GM18502 (cell line): Measurements from ENCODE around the gene DISC1.

Experiments
- ATAC-seq: cut with Tn5 transposase; IDR thresholded peaks from one replicate; pipeline ENCODE4 v1.9.1; 2021; ENCODE audit warnings: mild to moderate bottlenecking; ENCODE audit not compliant: unreplicated experiment, poor library complexity

The DISC1 gene

DNA sequence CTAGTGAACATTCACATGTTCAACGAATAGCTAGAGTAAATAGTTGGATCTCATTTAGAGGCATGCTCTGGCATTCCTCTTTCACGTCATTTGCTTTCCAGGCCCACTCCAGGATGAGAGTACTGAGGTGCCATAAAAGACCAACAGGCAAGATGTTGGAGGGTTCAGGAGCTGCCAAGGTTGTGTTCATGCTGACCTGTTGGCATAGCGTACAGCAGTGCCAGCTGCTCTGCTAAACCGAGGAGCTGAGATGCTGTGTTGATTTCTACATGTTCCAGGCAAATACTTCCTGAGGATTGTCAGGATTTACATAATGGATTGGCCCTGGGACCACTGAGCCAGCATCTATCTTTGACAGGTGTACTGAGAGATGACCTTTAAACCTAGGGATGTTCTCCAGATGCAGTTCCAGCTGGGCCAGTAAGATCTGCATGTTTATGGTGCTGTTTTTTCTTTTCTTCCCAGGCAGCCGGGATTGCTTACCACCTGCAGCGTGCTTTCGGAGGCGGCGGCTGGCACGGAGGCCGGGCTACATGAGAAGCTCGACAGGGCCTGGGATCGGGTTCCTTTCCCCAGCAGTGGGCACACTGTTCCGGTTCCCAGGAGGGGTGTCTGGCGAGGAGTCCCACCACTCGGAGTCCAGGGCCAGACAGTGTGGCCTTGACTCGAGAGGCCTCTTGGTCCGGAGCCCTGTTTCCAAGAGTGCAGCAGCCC is 66.9 kb downstream of the DISC1 start:
- ATAC-seq: no peak

DNA sequence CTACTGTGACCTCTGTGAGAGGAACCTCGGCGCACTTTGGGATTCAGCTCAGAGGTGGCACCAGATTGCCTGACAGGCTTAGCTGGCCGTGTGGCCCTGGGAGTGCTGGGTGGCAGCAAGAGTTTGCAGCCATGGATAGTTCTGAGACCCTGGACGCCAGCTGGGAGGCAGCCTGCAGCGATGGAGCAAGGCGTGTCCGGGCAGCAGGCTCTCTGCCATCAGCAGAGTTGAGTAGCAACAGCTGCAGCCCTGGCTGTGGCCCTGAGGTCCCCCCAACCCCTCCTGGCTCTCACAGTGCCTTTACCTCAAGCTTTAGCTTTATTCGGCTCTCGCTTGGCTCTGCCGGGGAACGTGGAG is 67.5 kb downstream of the DISC1 start:
- ATAC-seq: no peak

DNA sequence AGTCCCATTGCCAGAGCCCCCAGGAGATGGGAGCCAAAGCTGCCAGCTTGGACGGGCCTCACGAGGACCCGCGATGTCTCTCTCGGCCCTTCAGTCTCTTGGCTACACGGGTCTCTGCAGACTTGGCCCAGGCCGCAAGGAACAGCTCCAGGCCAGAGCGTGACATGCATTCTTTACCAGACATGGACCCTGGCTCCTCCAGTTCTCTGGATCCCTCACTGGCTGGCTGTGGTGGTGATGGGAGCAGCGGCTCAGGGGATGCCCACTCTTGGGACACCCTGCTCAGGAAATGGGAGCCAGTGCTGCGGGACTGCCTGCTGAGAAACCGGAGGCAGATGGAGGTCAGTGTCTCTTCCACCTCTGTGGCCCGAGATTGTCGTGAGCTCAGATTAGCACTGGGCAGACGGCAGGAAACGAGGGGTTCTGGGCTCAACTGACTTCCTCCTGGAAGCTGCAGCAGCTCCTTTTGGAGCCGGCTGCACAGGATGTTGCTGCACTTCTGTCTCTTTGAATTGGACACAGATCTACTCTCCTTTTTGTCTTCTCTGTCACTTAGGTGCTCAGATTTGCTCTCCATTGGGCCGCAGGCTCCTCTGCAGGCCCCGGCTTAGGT is 68.0 kb downstream of the DISC1 start:
- ATAC-seq: no peak

DNA sequence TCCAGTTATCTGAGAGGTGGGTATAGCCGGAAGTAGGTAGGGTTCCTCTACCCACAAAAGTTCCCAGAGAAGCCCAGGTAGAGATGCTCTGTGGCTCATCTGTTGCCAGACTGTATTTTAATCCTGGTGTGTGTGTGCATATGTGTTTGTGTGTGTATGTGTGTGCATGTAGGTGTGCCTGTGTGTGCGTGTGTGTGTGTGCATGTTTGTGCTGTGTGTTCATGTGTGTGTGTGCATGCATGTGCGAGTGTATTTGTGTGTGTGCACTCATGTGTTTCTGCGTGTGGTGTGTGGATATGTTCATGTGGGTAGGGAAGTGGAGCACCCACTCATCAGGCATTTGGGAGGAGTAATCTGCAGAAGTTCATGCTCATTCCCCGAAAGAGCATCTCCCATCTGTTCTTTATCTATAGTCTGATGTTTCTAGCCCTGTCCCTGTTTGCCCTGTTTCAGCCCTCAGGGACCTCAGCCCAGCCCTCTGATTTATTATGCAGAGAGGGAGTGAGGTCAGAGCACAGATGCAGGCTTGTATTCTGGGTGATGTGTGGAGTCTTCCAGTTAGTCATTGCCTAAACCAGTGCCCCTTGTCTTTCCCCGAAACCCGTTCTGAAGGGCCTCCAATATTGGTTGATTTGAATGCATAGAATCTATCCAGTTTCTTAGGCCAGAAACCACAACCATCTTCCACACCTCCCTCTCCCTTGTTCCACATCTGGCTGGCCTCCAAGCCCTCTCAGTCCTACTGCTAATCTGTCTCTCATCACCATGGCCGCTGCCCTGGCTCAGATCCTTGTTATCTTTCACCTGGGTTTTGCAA is 69.1 kb downstream of the DISC1 start:
- ATAC-seq: no peak

DNA sequence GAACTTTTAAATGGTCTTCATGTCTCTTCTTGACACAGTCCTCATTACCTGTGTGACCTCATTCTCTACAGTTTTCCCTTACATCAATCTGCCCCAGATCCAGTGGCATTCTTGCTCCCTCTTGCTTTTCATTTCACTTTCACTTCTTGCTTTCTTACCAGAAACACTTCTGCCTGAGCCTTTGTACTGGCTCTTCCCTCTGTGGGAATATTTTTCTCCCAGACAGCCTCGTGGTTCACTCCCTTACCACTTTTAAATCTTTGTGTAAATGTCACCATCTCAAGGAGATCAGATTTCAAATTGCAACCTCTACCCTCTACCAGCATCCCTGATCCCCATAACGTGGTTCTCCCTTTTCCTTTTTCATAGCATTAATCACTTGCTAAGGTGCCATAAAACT is 73.2 kb downstream of the DISC1 start:
- no peak for ATAC-seq

DNA sequence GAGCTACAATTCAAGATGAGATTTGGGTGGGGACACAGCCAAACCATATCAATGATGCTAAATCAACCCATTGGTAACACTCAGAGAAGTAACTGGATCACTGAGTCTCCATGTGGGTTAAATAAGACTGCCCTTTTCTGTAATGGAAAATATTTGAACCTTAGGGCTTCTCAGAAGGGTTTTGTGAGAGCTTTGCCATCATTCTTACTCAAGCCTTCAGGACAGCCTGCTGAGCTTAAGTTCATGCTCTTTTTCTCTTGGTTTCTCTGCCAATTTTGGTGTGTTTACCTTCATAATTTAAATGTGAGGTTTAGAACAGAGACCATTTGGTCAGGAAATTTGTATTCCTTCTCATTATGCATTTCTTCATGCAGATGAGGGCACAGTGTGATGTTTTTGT is 74.7 kb downstream of the DISC1 start:
- ATAC-seq: no peak

DNA sequence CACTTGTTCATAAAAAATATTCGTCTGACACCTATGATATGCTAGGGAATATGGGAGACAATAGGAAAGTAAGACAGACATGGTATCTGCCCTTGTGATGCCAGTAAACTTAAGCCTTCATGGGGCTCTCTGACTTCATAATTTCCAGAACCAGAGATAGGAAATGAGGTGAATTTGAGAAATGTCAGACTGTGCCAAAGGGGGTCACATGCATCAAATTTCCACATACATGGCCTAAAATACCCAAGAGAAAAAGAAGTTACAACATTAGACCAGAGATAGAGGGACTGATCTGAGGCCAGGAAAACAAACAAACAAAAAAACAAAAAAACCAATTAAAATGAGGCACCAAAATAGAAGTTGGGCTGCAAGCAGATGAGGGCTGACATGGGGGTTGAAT is 75.7 kb downstream of the DISC1 start:
- no peak for ATAC-seq

DNA sequence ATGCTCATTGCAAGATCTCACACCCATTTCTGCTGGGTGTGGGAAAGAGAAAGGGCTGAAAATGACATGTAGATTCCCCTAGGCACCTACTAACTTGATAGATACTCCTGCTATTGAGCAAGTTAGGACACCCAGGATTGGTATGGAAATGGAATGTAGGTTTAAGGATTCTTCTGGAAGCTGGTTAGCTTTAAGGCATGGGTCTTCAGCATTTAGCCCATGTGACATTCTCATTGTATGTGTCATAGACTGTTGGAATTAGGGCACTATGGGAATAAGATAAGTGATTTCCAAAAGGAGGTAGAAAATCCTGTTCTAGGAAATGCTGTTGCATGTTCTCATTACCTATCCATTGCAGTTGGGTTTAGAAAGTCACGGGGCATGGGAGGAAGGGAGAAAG is 76.2 kb downstream of the DISC1 start:
- no peak for ATAC-seq

DNA sequence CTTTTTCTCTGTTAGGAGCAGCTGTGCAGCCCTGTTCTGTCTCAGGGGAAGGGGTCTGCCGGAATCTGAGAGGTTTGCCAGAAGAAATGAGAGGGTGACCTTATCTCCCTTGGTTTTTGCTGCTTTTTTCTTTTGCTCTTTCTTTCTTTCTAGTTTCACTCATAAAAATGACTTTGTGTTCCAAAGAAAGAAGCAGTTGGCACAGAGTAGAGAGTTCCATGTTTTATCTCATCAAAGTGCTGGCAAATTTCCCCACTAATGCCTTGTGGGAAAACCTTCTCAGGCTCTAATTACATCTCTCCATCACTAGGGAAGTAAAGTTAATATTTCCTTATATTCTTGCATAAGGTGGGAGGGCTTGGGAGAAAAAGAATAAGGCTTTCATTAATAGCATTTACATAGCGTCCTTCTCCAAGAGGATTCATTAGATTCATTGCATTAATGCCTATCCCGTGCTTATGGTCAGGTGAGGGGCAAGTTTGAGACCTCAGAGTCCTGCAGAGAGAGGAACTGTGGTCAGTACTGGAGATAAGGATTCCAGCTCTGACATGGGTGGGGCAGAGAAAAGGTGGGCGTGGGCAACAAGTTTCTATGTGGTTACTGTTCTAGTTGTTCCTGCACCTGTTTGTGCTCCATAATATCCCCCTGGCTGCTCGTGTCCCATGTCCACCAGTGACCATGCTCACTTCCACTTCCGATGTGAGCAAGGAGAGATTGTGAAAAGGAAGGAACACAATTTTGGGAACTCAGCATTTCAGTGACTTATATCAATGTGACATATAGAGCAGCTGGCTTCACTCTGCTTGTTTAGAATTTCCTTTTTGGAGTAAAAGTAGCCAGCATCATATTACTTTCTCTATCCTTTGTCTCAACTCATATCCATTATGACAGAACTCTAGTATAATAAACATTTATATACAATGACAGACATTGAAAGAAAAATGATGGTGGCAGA is 79.5 kb downstream of the DISC1 start:
- ATAC-seq: no peak

DNA sequence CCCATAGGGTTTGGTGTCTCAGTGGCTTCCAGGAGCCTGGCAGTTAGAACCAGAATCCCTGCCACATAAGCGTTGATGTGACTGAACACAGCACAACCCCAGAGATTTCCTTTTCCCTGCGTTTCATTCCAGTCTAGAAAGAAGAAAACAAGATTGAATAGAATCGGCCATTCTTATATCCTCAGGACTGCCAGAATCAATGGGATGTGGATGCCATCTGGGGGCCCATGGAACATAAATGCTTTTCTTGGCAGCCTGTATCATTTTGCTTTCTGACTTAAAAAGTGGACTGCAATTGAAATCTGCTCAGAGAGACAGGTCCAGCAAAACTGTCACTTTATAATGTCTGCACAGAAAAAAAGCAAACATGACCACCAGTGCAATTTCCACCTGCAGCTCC is 80.3 kb downstream of the DISC1 start:
- ATAC-seq: no peak

DNA sequence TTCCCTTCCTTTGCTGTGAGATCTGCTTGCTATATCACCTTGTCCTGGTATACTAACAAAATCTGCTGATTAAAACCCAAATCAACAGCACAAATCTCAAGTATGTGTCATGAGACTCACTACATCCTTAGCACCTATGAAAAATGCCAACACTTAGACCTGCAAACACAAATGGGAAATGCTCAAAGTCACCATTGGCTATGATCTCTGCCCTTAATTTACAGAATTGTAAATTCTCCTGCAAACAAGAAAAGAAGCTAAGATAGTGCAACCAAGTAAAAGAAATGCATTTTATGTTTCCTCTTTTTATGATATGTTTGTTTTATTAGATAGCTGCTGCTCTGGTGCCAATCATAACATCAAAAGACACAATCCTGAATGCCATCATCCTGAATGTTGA is 80.8 kb downstream of the DISC1 start:
- no peak for ATAC-seq

DNA sequence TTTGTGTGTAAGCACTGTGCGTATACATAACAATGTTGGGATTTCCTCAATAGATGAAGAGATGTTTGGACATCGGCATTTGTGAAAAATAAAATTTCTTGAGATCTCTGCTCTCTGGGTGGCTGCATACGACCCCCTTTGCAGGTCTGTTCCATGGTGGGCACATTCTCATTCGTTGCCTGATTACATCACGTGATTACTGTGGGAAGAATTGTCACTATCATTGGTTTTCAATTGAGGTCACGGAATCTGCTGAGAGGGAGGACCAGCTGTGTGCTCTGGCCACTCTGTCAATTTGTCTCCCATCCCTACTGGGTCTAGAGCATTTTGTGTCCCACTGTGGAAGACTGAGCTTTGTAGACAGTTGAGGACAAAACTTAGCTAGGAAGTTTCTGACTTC is 81.8 kb downstream of the DISC1 start:
- ATAC-seq: no peak

DNA sequence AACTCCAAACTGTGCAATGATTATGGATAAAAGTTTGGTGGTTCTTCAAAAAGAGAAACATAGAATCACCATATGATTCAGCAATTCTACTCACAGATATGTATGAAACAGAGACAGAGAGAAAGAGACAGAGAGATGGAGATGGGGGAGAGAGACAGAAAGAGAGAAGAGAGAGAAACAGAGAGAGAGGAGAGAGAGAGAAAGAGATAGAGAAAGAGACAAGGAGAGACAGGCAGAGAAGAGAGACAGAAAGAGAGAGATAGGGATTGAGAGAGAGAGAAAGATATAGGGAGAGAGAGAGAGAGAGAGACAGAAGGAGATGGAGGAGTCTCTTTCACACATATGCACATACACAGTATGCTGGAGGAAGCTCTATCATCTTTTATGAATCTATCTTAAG is 87.8 kb downstream of the DISC1 start:
- no peak for ATAC-seq

DNA sequence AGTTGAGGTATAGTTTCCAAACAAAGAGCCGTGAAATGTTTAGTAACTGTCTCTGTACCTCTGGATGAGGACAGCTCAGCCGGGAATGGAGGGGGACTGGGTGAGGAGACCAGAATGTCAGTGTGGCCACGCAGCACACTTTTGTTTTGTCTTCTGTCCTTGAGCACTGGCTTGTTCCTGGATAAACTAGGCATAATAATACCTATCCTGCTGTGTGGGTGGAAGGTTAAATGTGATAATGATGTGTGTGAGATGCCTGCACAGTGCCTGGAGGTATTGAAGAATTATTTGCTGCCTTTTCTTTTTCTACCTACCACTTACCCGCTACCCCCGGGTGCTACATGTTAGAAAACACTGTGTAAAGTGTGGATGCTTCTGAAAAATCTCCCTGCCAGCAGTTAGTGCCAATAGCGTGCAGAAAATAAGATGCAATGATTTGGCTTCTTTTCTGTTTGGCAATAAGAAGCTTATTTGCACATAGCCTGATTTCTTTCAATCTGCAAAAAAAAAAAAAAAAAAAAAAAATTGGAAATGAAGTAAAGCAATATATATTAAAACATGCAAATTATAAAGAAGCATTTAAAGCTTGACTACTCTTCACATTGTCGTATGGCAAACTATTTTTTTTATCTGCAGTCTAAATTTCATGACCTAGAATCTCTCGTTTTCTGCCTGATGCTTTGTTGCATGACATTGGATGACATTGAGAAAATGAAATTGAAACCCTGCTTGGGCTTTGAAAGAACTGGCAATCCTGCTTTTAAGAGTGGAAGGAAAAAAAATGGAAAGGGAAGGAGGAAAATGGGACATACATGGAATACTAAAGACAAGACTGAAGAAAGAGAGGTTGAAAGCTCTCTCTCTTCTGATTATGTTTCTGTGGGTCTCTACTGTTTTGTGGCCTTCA is 89.5 kb downstream of the DISC1 start:
- no peak for ATAC-seq

DNA sequence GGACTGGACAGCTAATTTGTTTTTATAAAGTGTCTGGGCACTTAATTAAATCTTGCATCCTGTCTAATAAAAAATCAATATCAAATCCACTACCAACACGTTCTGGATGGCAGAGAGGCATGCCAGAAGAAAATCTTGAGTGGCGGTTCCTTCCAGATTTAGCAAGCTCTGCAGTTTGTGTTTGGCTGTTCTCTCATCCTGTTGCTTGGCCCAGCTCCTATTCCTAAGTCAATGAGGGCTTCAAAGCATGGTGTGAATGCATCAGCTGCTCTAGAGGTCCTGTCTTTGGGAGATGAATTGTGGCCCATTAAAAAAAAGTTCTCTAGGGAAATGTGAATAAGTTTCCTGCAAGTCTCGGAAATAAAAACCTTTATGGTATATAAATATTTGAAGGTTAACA is 90.3 kb downstream of the DISC1 start:
- ATAC-seq: no peak

DNA sequence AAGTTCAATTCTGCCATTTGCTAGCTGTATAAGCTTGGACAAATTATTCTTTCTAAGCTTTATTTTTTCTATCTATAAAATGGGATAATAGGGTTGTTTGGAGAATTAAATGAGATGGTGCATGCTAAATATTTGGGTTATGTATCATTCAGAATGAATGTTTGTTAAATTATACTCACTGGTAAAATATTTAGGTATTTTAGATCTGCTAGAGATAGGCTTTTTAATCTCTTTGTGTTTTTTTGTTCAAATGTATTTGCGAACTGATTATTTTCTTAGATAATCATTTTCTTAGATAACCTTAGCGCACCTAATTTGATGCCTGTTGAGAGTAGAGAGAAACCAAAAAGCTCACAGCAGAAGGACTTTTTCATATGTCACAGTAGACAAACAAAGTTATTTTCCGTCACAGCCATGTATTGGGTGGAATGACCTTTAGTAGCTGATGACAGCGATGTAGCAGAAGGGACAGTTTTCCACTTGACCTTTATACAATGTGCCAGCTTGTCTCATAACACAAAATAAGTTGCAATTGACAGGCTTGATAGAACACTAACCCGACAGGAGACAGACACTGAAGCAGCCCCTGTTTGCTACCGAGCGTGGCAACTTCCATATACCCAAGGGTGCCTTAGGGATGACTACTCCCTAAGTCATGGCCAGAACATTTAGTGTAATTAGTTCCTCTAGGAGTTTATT is 93.0 kb downstream of the DISC1 start:
- ATAC-seq: no peak

DNA sequence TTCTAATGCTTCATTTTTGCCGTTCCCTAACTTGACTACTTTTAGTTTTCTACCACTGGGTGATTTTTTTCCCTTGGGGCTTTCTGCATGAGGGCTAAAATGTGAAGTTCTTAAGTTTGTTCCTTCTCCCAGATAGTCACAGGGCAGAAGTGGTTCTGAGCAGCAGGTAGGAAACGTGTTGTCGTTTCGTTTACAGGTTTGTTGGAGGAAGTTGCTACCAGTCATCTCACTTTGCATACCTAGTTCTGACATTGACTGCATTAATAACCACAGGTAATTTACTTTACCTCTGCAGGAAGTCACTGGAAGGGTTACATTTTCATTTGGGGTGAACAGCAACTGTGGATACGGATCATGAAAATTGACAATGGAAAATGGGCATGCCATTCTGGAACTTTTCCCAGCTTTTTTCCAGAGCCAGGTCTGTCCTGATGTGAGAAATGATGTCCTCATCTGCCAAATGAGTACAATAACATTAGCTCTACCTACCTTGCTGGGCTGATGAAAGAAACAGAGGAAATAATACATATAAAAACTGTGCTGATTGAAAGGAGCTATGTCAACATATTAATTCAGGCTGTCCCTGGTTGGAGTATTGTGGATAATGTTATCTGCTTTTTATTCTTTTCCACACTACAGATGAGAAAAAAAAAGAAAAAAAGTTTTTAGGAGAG is 94.2 kb downstream of the DISC1 start:
- ATAC-seq: no peak

DNA sequence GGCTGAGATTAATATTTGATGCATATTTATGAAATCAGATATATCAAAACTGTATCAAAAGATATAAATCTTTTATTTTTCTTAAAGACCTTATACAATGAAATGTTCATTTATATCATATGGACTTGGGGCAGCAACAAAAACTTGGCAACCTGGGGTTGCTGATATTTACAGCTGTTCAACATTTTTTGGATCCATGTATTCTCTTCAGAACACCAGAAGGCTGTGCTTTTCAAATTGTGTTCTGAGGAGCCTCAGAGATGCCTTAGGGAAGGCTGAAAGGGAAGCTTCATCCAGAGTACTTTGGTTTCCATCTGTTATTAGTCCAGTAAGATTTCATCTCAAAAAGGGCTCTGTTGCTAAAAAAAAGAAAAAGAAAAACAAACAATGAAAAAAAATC is 94.8 kb downstream of the DISC1 start:
- ATAC-seq: no peak
